Type B pancreatic cell (in vitro differentiated cells): ENCODE measurements around the gene ZSWIM5. TPM values are rescaled to one million over a fixed set of nuclear protein-coding genes. Genes with fewer than 3 reads are reported as not detected.

ENCODE experiments used
- DNase-seq: peaks from one replicate; pipeline ENCODE4 v3.0.0; 2021; ENCODE audit warnings: mixed read lengths; ENCODE audit not compliant: unreplicated experiment; ENCODE audit errors: extremely low spot score
- H3K27ac Mint-ChIP-seq: 2 replicates; pipeline ENCODE4 v1.8.0; 2021; ENCODE audit warnings: mild to moderate bottlenecking, mixed read lengths
- H3K27me3 Mint-ChIP-seq: 2 replicates; pipeline ENCODE4 v1.8.0; 2021; ENCODE audit warnings: mixed read lengths
- H3K36me3 Mint-ChIP-seq: 2 replicates; pipeline ENCODE4 v1.8.0; 2021; ENCODE audit warnings: mixed read lengths
- H3K4me1 Mint-ChIP-seq: one replicate; pipeline ENCODE4 v1.8.0; 2021; ENCODE audit warnings: mixed read lengths; ENCODE audit not compliant: unreplicated experiment
- H3K4me3 Mint-ChIP-seq: 2 replicates; pipeline ENCODE4 v1.8.0; 2021; ENCODE audit warnings: mild to moderate bottlenecking, mixed read lengths
- H3K9me3 Mint-ChIP-seq: 2 replicates; pipeline ENCODE4 v1.8.0; 2021; ENCODE audit warnings: mixed read lengths
- total RNA-seq: library from RNA; stranded (reverse); gene quantifications from 2 replicates; pipeline ENCODE4 v1.2.1, GENCODE V29; 2021; ENCODE audit warnings: low replicate concordance
- TF ChIP-seq, protein P1 (sequence below): fragments of 200-600 bp; sonication (generic); conservative IDR thresholded peaks from 2 replicates; pipeline ENCODE4 v1.5.0; 2021; ENCODE audit warnings: antibody characterized with exemption, mild to moderate bottlenecking

The ZSWIM5 gene
- total RNA-seq, 1 donor from 2014 or later = 2.7 TPM

- H3K27me3 Mint-ChIP-seq = no peaks in the 10 kb centered on the region
- H3K27ac Mint-ChIP-seq = no peak overlapping the region
- H3K4me1 Mint-ChIP-seq = no peaks in the 10 kb centered on the region
- no peaks in the 10 kb centered on the region for H3K9me3 Mint-ChIP-seq
- TF ChIP-seq, protein P1, sequence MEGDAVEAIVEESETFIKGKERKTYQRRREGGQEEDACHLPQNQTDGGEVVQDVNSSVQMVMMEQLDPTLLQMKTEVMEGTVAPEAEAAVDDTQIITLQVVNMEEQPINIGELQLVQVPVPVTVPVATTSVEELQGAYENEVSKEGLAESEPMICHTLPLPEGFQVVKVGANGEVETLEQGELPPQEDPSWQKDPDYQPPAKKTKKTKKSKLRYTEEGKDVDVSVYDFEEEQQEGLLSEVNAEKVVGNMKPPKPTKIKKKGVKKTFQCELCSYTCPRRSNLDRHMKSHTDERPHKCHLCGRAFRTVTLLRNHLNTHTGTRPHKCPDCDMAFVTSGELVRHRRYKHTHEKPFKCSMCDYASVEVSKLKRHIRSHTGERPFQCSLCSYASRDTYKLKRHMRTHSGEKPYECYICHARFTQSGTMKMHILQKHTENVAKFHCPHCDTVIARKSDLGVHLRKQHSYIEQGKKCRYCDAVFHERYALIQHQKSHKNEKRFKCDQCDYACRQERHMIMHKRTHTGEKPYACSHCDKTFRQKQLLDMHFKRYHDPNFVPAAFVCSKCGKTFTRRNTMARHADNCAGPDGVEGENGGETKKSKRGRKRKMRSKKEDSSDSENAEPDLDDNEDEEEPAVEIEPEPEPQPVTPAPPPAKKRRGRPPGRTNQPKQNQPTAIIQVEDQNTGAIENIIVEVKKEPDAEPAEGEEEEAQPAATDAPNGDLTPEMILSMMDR = no peak
- DNase-seq = no peak
- no peaks in the 10 kb centered on the region for H3K36me3 Mint-ChIP-seq
- no peak overlapping the region for H3K4me3 Mint-ChIP-seq
Measured at GRCh38 chr1:45040297-45040696, 166.1 kb downstream of the ZSWIM5 start.

GRCh38 chr1:45038661-45039364 lies 167.6 kb downstream of the ZSWIM5 start:
- TF ChIP-seq, protein P1 = no peak
- DNase-seq = no peak
- Mint-ChIP-seq H3K36me3 (no peaks in the 10 kb centered on the region), H3K27me3 (no peaks in the 10 kb centered on the region), H3K27ac (no peak overlapping the region), H3K4me1 (no peaks in the 10 kb centered on the region), H3K9me3 (no peaks in the 10 kb centered on the region), H3K4me3 (no peak overlapping the region)

- Mint-ChIP-seq H3K4me1 (no peaks in the 10 kb centered on the region), H3K27ac (no peak overlapping the region), H3K36me3 (no peaks in the 10 kb centered on the region), H3K4me3 (no peak overlapping the region), H3K27me3 (no peaks in the 10 kb centered on the region), H3K9me3 (no peaks in the 10 kb centered on the region)
- TF ChIP-seq, protein P1 = no peak
- no peak for DNase-seq
Measured at GRCh38 chr1:45038240-45038639, 168.2 kb downstream of the ZSWIM5 start.

GRCh38 chr1:45037456-45037855 lies 168.9 kb downstream of the ZSWIM5 start:
- Mint-ChIP-seq H3K4me1 (no peaks in the 10 kb centered on the region), H3K27me3 (no peaks in the 10 kb centered on the region), H3K9me3 (no peaks in the 10 kb centered on the region), H3K4me3 (no peak overlapping the region), H3K36me3 (no peaks in the 10 kb centered on the region), H3K27ac (no peak overlapping the region)
- DNase-seq = no peak
- TF ChIP-seq, protein P1 = no peak

GRCh38 chr1:45035631-45036301 lies 170.6 kb downstream of the ZSWIM5 start:
- no peaks in the 10 kb centered on the region for H3K36me3 Mint-ChIP-seq
- no peaks in the 10 kb centered on the region for H3K4me1 Mint-ChIP-seq
- H3K27ac Mint-ChIP-seq = no peak overlapping the region
- no peaks in the 10 kb centered on the region for H3K27me3 Mint-ChIP-seq
- TF ChIP-seq, protein P1 = no peak
- H3K9me3 Mint-ChIP-seq = no peaks in the 10 kb centered on the region
- H3K4me3 Mint-ChIP-seq = no peak overlapping the region
- no peak for DNase-seq
